HG03521 (cell line): ENCODE measurements around the gene TTC9B.
"Not testable (repeated sequence)": the region's sequence is repeated elsewhere in the genome, so short reads cannot be mapped to it uniquely, and the experiment has no call there.

Source experiments
- ATAC-seq: cut with Tn5 transposase; IDR thresholded peaks from one replicate; pipeline ENCODE4 v1.9.1; 2021; ENCODE audit warnings: mild to moderate bottlenecking, moderate library complexity; ENCODE audit not compliant: unreplicated experiment

The TTC9B gene

GRCh38 chr19:40233811-40234389 lies 15.7 kb upstream of the TTC9B start:
- ATAC-seq, result no peak

DNA sequence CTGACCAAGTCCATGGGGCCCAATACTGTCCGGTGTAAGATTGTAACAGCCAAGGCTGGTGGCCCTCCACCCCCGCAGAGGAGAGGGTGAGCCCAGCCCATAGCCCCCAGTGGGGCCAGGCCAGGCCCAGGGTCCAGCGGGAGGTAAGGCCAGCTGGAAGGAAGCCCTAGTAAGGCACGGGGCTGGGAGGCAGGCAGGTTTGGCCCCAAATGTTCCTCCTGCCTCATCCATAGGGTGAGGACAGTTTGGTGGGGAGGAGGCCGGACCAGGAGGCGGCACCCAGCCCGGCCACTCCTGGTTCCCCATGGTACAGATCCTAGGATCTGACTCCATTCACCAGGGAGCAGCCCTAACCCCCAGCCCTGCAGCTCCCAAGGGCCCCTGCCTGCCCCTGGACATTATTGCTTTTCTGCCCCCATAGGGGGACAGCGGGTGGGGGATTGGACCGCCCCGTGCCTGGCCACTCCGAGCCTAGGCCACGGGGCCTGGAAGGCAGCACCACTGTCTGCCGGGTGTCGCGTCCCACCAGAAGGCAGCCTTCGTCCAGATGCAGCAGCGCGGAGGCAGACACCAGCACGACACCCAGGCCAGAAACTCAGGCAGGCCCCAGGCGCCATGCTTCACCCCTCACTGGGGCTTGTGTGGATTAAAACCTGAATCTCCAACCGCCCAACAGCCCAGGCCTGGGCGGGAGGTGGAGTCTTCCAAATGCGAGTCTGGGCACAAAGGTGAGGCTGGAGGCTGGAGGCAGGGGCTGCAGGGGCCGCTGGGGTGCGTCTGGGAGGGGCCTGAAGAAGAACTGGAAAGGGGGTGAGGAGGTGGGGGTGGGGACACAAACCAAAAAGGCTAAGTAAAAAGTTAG lies 15.0 kb upstream of the TTC9B start:
- ATAC-seq, result no peak

DNA sequence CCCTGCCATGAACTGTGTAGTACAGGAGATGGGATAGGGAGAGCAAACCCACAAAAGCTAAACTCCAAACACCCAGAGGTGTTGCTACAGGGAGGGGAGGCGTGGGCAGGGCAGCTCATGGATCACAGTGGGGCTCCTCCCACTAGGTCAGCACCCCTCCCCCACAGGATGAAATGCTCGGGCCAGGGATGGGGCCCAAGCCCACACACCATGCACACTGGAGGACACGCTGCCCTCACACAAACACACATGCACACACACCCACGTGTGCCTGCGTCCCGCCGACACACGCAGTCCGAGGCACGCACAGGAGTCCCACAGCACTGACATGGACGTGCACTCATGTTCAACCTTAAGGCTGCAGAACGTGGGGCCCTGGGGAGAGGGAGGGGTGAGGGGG lies 14.3 kb upstream of the TTC9B start:
- no peak for ATAC-seq

DNA sequence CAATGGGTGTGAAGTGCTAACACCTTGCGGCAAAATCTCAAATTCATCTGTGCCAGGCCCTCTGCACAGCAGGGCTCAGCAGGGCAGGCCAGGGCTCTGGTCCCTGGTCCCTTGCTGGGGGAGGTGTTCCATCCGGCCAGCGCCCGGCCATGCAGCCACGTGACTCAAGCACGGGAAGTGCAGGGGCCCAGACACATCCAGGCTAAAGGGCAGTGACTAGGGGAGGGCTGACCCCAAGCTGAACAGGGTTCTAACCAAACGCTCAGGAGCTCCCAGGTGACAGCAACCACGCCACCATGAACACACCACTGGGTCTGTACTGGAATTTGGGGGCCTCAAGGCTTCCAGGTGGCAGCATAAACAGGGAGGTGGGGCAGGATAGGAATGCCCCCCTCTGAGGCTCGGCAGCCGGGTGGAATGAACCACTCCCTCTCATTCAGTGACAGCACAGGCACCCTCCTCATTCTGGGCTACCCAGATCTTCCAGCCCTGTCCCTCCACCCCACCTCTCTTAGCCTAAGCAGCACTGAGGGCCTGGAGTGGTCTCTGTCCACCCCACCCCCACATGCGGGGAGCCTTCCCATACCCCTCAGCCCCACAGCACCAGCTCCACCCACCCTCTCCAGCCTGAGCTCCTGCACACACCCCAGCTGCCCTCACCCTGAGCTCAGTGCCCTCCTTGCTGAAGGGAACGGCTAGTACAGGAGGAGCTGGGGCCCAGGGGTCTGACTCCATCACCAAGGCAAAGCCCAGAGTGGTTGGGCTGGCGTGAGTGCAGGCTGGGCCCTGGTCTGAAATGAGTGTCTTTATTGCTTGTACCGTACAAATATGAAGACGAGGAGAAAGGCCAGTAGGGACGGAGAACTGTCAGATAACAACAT lies 13.6 kb upstream of the TTC9B start:
- no peak for ATAC-seq

DNA sequence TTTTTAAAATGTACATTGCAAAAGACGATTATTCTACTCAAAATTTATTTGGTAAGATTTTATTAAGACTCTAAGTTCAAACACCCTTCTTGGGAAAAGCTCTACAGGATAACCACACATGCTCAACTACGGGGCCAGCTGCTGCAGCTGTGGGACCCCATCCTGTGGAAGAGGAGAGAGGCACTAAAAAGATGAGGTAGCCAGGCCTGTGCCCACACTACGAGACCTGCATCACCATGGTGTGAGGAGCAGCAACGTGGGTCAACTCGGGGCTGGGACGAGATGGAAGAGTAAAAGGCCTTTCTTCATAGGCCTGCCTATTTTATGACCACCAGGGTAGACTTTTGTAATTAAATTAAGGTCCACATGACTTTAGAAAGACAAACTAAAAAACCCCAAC lies 12.9 kb upstream of the TTC9B start:
- ATAC-seq, result no peak

- no peak for ATAC-seq
Observed at GRCh38 chr19:40229926-40230417, 11.8 kb upstream of the TTC9B start.

DNA sequence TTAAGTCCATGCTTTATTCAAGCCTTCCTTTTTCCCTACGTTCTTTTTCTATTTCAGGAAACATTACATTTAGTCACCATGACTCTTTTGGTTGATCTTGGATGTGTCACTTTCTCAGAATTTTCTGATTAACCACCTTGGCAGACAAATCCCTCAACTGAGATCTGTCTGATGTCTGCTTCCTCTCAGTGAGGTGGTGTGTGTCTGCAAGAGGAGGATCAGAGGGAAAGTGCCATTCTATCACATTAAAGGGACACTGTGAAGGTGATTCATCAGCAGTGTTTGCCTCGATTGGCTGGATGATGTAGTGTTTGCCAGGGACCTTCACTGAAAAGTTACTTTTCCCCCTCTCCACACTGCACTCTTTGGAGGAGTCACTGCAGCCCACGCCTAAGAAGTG lies 11.3 kb upstream of the TTC9B start:
- ATAC-seq, result no peak

DNA sequence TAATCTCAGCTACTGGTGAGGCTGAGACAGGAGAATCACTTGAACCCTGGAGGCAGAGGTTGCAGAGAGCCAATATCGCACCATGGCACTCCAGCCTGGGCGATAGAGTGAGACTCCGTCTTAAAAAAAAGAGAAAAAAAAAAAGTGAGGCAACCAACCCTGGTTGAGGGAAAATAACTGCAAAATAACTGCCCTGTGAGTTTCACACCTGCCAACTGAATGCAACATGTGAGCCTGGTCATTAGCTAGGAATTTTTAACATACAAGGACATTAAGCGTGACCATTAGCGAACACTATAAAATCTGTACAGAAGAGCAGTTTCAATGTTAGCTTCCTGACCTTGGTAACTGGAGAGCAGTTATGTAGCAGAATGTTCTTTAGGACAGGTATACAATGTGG lies 10.7 kb upstream of the TTC9B start:
- ATAC-seq, result no peak

DNA sequence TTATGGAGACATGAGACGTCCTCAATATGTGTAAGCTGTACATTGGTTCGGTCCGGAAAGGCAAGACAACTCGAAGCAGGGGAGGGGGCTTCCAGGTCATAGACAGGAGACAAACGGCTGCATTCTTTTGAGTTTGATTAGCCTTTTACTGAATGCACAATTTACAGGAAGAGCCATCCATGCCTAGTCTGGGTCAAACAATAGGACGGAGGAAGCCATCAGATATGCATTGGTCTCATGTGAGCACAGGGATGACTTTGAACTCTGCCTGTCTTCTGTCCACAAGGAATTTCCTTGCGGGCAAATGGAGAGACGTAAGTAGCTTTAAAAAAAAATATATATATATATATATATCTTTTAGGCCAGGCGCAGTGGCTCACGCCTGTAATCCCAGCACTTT lies 10.2 kb upstream of the TTC9B start:
- ATAC-seq, result no peak

- no peak for ATAC-seq
Observed at GRCh38 chr19:40225440-40226305, 7.5 kb upstream of the TTC9B start.

GRCh38 chr19:40224342-40225150 lies 6.4 kb upstream of the TTC9B start:
- no peak for ATAC-seq

GRCh38 chr19:40223135-40223822 lies 5.1 kb upstream of the TTC9B start:
- no peak for ATAC-seq

GRCh38 chr19:40221858-40222619 lies 3.9 kb upstream of the TTC9B start:
- ATAC-seq, result no peak

DNA sequence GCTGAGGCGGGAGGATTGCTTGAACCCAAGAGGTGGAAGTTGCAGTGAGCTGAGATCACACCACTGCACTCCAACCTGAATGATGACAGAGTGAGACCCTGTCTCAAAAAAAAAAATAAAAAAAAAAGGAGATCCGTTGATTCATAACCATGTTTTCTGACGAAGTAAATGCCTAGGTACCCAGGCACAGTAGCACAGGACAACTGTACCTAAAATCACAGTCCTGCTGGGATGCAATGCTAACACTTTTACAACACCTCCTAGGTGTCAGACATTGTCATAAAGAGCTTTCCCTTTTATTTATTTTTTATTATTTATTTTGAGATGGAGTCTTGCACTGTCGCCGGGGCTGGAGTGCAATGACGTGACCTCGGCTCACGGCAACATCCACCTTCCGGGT lies 2.5 kb upstream of the TTC9B start:
- ATAC-seq, result no peak

GRCh38 chr19:40219721-40220276 lies 1.6 kb upstream of the TTC9B start:
- ATAC-seq, result no peak

GRCh38 chr19:40219029-40219428 lies 845 bp upstream of the TTC9B start:
- ATAC-seq, result not testable (repeated sequence)

- no peak for ATAC-seq
Observed at GRCh38 chr19:40217027-40217810, 965 bp downstream of the TTC9B start.

DNA sequence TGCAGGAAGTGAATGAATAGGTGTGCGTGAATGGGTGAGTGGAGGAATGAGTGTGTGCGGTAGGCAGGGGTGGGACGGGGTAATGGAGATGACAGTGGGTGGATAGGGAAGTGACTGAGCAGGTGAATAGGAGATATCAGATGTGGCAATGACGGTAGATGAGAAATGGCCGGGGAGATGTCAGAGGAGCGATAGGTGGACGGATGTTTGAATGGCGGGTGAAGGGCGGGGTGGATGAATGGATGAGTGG lies 1.5 kb downstream of the TTC9B start:
- ATAC-seq, result no peak
